ENCODE results near the gene SPP1. TPM values are rescaled to one million over a fixed set of nuclear protein-coding genes. Genes with fewer than 3 reads are reported as not detected.
A peak's percentile ranks its signal among the peaks of the same experiment; 100 is the strongest.

The SPP1 gene
- polyA plus RNA-seq, 3 donors = 0.08 TPM; not detected in 2

DNA sequence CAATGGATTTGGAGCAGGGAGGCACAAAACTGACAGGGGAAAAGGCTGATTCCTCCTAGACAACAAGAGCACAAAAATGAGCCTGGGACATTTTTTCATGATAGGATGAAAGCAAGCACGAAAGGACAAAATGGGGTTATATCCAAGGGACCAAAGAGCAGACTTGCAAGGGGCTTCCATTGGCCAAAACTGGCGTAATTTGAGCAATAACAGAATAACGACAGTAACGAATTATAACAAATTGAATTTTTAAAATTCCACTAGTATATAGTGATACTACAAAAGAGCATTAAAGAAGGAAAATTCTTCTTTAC, 10.3 kb downstream of the SPP1 start:
- DNase-seq = no peak
- H3K4me3 Mint-ChIP-seq = no peak overlapping the region
- no peaks in the 10 kb centered on the region for H3K4me1 ChIP-seq (ENCODE audit: control insufficient read depth in 1 of 2, insufficient read depth in 2 of 2, low read length in 2 of 2)
- no peaks in the 10 kb centered on the region for H3K9me3 ChIP-seq (replicated peaks in 1 of 2; ENCODE audit: control insufficient read depth in 1 of 2, insufficient read depth in 1 of 2, low read length in 2 of 2)
- TF ChIP-seq, protein P1, sequence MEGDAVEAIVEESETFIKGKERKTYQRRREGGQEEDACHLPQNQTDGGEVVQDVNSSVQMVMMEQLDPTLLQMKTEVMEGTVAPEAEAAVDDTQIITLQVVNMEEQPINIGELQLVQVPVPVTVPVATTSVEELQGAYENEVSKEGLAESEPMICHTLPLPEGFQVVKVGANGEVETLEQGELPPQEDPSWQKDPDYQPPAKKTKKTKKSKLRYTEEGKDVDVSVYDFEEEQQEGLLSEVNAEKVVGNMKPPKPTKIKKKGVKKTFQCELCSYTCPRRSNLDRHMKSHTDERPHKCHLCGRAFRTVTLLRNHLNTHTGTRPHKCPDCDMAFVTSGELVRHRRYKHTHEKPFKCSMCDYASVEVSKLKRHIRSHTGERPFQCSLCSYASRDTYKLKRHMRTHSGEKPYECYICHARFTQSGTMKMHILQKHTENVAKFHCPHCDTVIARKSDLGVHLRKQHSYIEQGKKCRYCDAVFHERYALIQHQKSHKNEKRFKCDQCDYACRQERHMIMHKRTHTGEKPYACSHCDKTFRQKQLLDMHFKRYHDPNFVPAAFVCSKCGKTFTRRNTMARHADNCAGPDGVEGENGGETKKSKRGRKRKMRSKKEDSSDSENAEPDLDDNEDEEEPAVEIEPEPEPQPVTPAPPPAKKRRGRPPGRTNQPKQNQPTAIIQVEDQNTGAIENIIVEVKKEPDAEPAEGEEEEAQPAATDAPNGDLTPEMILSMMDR (IDR thresholded peaks at IDR 0.05) = peak; percentile 43
- no peak overlapping the region for H3K4me3 ChIP-seq (replicated peaks in 1 of 3; ENCODE audit: low read depth in 2 of 3, low read length in 3 of 3)
- no peak overlapping the region for H3K4me2 ChIP-seq (replicated peaks; ENCODE audit: extremely low read depth, low read length, poor library complexity, severe bottlenecking)
- H2AFZ ChIP-seq (ENCODE audit: insufficient read depth, low read depth, low read length, poor library complexity, severe bottlenecking) = no peak overlapping the region
- H3K9me3 Mint-ChIP-seq = no peaks in the 10 kb centered on the region
- H3K27ac Mint-ChIP-seq = peak overlapping the region in 1 of 7 donors; percentile 10
- peaks cover 0 to 2% (median 0%) of the 10 kb centered on the region in 3 donors for H3K27me3 Mint-ChIP-seq (ENCODE audit: low read depth in 3 of 3)
- H4K20me1 ChIP-seq (ENCODE audit: insufficient read depth, low read length) = no peaks in the 10 kb centered on the region
- H3K36me3 Mint-ChIP-seq = no peaks in the 10 kb centered on the region
- H3K27me3 ChIP-seq (ENCODE audit: control insufficient read depth in 2 of 2, insufficient read depth in 2 of 2, low read length in 2 of 2) = no peaks in the 10 kb centered on the region
- peaks cover 2% of the 10 kb centered on the region for H3K4me1 Mint-ChIP-seq
- intact Hi-C loops (cut with micrococcal nuclease) = loop anchor here (10.0 kb wide), 1 partner anchor 311 kb away; no protein-coding TSS in a partner anchor
- no peaks in the 10 kb centered on the region for H3K79me2 ChIP-seq (ENCODE audit: insufficient read depth, low read length)
- H3K36me3 ChIP-seq (replicated peaks in 1 of 2; ENCODE audit: control insufficient read depth in 1 of 2, insufficient read depth in 2 of 2, low read length in 2 of 2) = no peaks in the 10 kb centered on the region
- H3K9ac ChIP-seq (ENCODE audit: insufficient read depth, low read length, poor library complexity, severe bottlenecking) = no peak overlapping the region
- no CpG with 5 or more reads among the region's 4 CpGs for WGBS (ENCODE audit: insufficient coverage)
- H3K27ac ChIP-seq (ENCODE audit: low read depth in 1 of 2, low read length in 2 of 2) = no peak overlapping the region

- H3K27me3 Mint-ChIP-seq (ENCODE audit: low read depth in 3 of 3) = peaks cover 0 to 2% (median 0%) of the 10 kb centered on the region in 3 donors
- TF ChIP-seq, protein P1 (IDR thresholded peaks at IDR 0.05) = no peak
- Histone ChIP-seq H3K4me1 (ENCODE audit: control insufficient read depth in 1 of 2, insufficient read depth in 2 of 2, low read length in 2 of 2) (no peaks in the 10 kb centered on the region), H3K27ac (ENCODE audit: low read depth in 1 of 2, low read length in 2 of 2) (no peak overlapping the region), H3K9ac (ENCODE audit: insufficient read depth, low read length, poor library complexity, severe bottlenecking) (no peak overlapping the region), H3K27me3 (ENCODE audit: control insufficient read depth in 2 of 2, insufficient read depth in 2 of 2, low read length in 2 of 2) (no peaks in the 10 kb centered on the region), H3K4me3 (replicated peaks in 1 of 3; ENCODE audit: low read depth in 2 of 3, low read length in 3 of 3) (no peak overlapping the region), H3K79me2 (ENCODE audit: insufficient read depth, low read length) (no peaks in the 10 kb centered on the region), H3K9me3 (replicated peaks in 1 of 2; ENCODE audit: control insufficient read depth in 1 of 2, insufficient read depth in 1 of 2, low read length in 2 of 2) (no peaks in the 10 kb centered on the region), H3K36me3 (replicated peaks in 1 of 2; ENCODE audit: control insufficient read depth in 1 of 2, insufficient read depth in 2 of 2, low read length in 2 of 2) (no peaks in the 10 kb centered on the region), H4K20me1 (ENCODE audit: insufficient read depth, low read length) (no peaks in the 10 kb centered on the region), H3K4me2 (replicated peaks; ENCODE audit: extremely low read depth, low read length, poor library complexity, severe bottlenecking) (no peak overlapping the region), H2AFZ (ENCODE audit: insufficient read depth, low read depth, low read length, poor library complexity, severe bottlenecking) (no peak overlapping the region)
- H3K4me1 Mint-ChIP-seq = peaks cover 2% of the 10 kb centered on the region
- H3K36me3 Mint-ChIP-seq = no peaks in the 10 kb centered on the region
- no peaks in the 10 kb centered on the region for H3K9me3 Mint-ChIP-seq
- DNase-seq = no peak
- intact Hi-C loops (cut with micrococcal nuclease) = loop anchor here (10.0 kb wide), 1 partner anchor 312 kb away; no protein-coding TSS in a partner anchor
- H3K4me3 Mint-ChIP-seq = no peak overlapping the region
- WGBS (ENCODE audit: insufficient coverage) = 98% methylated on average over 6 of the region's 9 CpGs
- H3K27ac Mint-ChIP-seq = no peak overlapping the region
These were observed 11.0 kb downstream of the SPP1 start for GRCh38 chr4:87986508-87986907.

Data from CD14-positive monocyte (primary cell).